Suprapubic skin (tissue), 3 donors: ENCODE measurements around the gene FYB2.

ENCODE experiments used
- CTCF ChIP-seq, 2 donors: fragments of 200-600 bp in 1 of 2; fragments of 450-650 bp in 1 of 2; sonication (generic) in 1 of 2; IDR thresholded peaks; one replicate each; pipeline ENCODE4 v1.5.1; 2016 to 2019; ENCODE audit warnings: antibody characterized with exemption in 2 of 2, mild to moderate bottlenecking in 1 of 2, moderate library complexity in 1 of 2
- EP300 ChIP-seq: sonication (generic); formaldehyde crosslinking; IDR thresholded peaks from one replicate; pipeline ENCODE4 v1.6.1; 2017; ENCODE audit warnings: antibody characterized with exemption

- no peak for TF ChIP-seq CTCF (IDR thresholded peaks at IDR 0.05)
- TF ChIP-seq EP300, result no peak
These were observed 133.0 kb downstream of the FYB2 start for GRCh38 chr1:56686169-56686568.
